Measurements from ENCODE around the gene ETV6.
"Not testable (repeated sequence)": the region's sequence is repeated elsewhere in the genome, so short reads cannot be mapped to it uniquely, and the experiment has no call there.

The ETV6 gene

DNA sequence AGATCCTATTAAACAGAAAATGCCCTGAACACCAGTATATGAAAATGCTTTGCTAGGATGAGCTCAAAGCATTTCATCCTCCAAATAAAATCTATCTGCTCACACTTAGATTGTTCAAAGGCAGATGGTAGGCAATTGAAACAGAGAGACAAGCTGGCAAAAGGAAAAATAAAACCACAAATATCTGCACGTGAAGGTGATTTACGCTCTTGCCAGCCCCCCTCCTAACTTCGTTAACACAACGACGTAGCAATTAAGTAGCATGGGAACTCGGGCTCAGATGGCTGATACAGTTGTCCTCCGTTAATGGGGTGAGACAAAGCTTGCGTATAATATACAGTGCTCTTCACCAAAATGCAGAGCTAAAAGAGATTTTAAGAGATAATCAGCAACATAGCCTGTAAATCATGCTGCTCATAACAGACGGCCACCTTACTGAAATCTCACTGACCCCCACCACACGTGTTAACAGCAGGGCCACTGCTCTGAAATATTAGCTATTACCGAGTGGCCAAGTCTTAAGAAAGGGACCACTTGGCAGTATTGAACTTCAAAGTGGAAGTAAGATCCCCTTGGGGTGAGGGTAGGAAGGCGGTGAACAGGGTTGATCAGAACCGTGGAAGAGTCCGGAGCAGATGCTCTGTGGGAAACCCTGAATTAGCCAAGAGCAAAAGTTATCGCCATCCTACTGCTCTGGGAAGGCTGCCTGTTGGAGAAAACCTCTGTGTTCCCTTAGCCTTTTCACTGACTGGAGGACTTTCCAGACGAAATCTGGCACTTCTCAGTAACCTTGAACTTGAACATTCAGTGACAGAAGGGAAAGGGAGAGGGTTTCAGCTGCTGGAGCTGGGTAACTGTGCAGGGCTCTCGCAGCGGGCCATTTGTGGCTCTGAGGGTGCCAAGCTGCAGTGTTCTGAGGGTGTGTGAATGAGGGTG is 23.1 kb downstream of the ETV6 start:
- peak; percentile 53 for DNase-seq

DNA sequence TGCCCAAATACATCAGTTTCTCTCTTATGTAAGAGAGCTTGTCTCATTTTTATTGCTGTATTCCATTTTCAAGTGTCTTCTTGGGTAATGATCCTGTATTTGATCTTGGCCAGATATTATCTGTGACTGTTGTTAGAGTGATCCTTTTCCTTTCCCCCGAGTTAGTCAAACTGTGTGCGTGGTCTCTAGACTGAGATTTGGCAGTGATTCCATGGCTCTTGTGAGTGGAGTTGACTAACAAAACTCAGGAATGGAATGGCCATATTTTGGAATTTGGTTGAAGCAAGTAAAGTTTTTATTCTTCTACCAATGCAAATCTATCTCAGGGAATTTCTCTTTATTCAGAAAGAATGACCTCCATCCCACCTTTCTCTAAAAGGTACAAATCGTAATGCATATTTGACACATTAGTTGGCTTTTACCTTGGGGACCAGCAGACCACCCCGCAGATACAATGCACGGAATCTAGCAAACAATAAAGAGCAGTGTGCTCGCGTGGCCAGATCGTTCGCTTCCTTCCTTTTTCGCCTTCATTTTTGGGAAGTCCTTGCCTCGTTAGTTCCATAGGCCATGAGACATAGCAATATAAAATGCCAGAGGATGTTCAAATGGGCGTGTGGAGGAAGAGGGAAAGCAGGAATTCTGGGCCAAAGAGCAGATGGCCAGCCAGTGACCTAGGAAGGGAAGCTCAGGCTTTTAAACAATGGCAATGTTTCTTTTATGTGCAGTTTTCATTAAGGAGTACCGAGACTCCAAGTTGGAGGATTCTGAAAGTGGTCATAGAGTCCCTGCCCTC is 24.4 kb downstream of the ETV6 start:
- DNase-seq: no peak

DNA sequence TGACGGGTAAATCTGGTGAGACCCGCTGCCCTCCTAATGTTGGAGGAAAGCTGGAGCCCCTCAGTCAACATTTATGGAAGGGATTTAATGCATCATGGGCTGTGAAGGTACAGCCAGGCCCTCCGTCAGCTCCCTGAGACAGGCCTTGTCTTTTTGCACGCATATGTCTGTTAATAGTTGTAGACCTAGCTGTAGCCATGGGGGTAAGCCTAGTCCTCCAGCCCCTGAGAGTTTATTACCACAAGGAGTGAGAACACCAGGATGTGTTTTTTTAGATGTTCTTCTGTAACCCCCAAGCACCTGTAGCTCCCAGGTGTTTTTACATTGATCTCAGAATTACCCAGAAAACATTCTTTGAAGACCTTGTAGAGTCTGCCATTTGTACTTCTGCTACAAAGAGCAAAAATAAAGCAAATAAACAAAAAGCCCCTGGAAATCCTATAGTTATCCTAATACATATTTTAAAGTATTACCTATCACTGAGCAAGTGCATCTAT is 25.5 kb downstream of the ETV6 start:
- DNase-seq: no peak

DNA sequence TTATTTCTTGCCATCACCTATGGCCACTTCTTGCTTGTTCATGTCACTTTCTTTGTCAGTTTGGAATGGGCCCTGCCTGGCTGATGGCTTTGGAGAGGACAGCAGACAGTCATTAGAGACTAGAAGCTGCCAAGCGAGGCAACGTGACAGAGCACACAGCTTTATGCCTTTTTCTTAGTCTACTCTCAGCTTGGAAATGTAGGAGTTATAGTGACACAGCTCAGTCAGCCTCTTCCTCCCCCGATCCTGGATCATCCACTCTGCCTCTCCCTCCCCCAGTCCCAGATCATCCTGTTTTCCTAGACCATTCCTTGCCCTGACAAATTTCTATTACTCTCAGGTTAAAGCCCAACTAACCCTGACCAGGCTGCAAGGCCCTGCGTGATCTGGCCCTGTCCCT is 26.6 kb downstream of the ETV6 start:
- no peak for DNase-seq

DNA sequence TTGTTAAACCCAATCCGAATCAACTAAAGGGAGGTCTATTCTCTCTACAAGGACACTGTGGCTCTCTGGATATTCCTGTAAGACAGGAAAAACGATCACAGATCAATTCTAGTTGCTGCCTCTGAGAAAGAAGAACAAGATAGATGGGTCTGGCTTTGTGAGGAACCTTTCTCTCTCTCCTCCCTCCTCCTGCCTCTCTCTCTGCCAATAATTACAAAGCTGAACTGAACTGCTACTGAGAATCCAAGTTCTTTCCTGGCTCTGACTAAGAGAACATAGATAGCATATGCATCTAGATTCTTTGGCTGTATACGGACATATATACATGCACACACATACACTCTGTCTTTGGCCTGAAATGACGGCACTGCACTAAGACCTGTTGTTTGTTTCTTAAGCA is 27.6 kb downstream of the ETV6 start:
- no peak for DNase-seq

DNA sequence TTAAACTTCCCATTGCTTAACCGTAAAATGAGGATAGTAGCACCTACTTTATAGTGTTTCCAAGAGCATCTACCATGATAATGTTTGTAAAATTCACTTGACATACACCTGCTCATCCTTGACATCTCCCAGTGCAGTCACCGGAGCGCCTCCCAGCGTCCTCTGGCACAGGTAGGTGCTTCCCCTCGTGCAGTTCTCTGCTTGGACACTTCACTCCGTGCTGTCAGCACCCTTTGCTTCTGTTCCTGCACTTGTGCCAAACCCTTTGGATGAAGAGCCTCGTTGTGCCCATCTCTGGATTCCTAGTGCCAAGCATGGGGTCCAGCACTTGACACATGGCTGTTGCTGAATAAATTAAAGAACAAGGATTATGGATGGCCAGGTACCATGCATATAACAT is 28.3 kb downstream of the ETV6 start:
- DNase-seq: no peak

DNA sequence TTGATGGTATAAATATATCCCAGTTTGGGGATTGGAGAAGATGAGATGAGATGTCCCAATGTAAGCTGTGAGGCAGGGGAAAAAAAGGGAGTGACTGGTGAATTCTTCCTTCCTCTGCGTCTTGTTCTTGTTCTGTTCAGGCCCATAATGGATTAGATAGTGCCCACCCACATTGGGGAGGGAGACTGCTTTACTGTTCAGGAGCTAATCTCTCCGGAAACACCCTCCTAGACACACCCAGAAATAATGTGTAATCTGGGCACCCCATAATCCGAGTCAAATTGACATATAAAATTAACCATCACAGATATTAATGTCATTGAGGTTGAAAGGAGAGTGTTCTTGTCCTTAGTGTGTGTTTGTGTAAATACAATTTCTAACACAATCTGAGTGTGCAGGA is 29.3 kb downstream of the ETV6 start:
- DNase-seq: no peak

DNA sequence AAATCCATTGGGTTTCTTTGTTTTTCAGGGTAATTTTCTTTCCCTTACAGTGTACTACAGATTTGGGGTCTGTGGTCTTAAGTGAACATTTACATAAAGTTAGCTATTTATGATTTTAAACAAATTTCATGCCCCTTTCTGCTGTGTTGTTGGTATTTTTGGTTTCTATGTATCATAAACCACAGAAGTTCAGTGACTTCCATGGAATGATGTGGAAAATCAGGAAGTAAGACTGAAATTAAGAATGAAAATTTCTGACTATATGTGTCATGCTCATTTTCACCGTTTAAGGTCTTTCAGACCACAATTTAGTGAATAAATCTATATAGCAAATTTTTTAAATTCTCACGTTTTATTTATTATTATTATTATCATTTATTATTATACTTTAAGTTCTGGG is 31.7 kb downstream of the ETV6 start:
- peak; percentile 30 for DNase-seq

DNA sequence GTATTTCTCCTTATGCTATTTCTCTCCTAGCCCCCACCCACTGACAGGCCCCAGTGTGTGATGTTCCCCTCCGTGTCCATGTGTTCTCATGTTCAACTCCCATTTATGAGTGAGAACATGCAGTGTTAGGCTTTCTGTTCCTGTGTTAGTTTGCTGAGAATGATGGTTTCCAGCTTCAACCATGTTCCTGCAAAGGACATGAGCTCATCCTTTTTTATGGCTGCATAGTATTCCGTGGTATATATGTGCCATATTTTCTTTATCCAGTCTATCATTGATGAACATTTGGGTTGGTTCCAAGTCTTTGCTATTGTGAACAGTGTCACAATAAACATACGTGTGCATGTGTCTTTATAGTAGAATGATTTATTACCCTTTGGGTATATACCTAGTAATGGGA is 32.2 kb downstream of the ETV6 start:
- not testable (repeated sequence) for DNase-seq

DNA sequence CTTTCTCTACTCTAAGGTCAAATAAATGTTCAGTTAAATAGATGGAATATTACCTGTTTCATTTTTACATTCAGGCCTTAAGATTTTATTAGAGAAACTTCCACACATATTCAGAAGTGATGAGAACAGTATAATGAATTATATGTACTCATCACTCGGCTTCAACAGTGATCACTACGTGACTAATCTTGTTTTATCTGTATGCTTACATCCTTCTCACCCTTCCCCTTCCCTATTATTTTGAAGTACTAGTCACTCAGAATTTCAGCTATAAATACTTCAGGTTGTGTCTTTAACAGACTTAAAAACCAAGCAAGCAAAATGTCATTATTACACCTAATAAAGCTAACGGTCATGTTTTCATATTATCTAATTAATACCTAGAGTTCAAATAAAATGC is 34.9 kb downstream of the ETV6 start:
- DNase-seq: peak; percentile 71

DNA sequence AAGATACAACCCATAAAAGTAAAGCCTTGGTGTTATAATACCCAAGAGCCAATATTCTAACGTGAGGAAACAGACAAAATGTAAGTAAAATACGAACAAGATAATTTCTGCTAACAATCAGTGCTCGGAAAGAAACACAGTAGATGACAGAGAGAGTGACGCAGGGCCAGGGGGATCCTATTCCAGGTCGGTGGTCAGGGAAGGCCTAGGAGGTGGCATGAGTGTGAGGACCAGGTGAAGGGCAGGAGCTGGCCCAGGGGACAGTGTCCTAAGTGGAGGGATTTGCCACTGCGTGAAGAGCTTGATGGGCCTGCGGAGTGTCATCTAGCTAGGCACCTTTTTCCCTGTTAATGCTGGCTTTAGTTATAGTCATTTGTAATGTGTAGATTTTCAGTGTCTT is 35.3 kb downstream of the ETV6 start:
- DNase-seq: no peak

DNA sequence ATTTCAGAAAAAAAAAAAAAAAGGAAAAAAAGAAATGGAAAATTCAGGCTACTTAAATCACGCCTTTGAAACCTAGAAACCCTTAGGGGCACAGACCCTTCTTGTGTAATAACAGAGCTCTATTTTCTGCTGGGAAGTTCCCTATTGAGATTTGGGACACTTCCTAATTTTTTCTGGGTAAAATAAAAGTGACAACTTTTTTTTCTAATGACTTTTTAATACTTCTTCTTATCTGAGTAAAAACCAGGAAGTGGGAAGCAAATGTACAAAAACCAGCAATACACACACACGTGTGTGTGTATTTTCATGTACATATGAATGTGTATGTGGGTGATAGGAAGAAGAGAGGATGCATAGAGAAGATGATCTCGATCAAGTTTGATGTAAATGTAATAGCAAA is 35.8 kb downstream of the ETV6 start:
- peak; percentile 83 for DNase-seq

DNA sequence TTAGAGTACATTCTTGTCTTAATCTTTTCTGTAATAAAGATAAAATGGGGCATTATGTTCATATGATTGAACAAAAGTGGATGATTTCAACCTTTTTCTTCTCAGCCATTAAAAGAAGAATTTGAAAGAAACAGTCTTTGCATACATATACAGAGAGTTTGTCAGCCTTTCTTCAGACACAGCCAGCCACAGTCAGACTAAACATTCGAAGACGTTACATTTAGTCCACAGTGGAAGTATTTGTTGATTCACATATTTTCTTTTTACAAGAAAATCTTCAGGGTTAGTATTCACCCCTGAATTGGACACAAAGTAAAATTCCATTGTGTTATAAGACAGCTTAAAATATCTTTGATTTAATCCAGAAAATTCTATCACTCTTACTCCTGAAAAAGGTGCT is 36.2 kb downstream of the ETV6 start:
- no peak for DNase-seq

DNA sequence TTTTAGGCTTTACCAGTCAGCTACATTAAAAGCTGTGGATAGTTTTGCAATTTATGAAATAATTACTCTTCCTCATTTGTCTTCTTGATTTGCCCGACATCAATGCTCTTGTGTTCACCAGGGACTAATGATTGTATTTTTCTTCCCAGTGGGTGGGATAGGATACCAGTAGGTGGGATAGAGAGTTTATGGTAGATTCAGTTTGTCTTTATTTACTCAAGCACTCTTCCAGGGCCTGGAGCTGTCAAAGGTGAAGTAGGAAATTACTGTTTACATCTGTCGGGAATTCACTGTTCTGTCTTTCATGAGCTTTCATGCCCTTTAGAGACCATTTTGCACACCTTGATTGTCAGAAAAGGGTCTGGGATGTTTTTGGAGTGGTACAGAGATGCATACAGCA is 36.6 kb downstream of the ETV6 start:
- peak; percentile 33 for DNase-seq

DNA sequence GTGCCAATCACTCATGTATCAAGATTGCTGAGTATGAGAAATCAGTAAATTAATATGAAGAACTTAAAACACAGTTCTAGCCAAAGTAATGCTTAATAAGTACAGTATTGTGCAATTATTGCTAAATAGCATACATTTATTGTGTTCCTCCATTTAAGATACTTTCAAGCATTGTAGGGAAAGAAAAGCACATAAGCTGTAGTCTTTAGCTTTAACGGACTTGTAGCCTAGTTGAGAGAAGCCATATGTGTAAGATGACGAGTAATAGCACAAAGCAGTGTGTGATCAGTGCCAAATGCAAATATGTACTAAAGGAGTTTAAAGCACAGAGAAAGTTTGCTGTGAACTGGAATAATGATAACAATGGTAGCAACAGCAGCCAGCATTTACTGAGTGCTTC is 38.1 kb downstream of the ETV6 start:
- peak; percentile 75 for DNase-seq

DNA sequence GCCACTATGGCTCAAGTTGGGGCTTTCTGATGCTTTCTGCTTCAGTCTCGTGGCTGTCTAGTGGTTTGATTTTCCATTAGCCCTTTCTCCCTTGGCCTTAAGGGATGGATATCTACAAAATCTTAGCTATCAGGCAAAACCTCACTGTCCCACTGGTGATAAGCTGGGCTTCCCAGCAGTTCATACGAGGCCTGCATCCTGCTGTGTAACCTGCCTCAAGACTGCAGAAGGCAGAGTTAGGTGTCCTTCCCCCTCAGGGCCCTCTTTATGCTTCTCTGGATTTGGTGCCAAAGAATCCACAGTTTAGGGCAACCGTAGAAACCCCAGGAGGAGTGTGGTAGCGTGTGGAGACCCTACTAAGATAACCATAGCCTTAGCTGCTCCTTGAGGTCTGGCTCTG is 38.9 kb downstream of the ETV6 start:
- DNase-seq: no peak

DNA sequence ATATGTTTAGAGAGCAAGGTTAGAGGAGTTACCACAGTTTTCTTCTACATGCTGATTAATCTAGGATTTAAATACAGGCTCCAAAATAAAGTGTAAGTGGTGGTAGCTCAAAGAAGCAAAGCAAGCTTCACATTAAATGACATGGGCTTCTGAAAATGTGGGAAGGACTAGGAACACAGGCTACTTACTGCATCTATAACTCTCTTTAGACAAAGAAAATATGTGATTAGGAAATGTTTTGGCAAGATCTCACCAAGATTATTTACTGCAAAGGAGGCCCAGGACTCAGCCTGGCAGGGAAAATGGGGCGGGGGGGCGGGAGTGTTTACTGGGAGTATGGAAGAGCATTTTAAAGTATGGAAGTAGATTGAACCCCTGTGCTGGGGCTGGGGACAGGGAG is 39.4 kb downstream of the ETV6 start:
- no peak for DNase-seq

DNA sequence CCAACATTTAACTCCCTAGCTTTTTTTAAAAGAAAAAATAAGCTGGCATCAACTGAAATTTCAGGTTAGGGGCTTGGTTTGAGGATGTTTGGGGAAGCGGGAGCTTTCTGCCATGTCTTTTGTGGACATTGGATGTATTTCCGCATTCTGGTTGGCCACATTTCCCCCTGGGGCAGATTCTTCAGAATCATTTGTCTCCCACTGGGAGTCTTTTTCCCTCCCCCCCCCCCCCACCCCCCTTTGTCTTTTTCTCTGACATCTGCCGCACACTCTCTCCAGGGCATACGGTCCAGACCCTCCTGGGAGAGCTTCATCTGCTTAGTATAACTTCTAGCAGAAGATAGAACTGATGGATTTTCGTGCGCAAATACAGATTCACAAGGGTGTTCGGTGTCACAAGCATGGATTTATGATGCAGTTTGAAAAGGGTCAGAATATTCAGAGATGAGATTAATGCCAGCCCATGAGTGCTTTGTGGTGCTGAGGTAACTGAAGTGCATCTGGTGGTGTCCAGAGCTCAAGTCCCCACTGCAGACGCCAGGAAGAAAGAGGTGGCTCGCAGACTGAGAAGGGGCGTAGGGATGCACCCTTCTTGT is 40.2 kb downstream of the ETV6 start:
- DNase-seq: no peak

DNA sequence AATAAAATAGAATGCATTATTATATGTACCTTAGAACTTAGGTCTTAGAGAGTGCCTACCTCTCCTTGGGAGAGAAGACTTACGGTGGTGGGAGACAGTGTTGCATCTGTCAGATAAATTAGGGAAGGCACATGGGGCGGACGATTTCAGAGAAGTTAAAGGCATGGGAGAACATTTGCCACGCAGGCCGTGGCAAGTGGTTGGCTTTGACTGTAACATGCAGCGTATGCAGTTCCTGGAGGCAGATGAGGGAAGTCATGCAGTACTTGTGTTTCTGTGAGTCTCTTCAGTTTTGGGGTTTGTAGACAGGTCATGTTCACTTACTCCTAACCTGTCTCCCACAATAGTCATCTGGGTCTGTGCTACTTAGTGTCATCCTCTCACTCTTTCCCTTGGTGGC is 43.6 kb downstream of the ETV6 start:
- DNase-seq: no peak

DNA sequence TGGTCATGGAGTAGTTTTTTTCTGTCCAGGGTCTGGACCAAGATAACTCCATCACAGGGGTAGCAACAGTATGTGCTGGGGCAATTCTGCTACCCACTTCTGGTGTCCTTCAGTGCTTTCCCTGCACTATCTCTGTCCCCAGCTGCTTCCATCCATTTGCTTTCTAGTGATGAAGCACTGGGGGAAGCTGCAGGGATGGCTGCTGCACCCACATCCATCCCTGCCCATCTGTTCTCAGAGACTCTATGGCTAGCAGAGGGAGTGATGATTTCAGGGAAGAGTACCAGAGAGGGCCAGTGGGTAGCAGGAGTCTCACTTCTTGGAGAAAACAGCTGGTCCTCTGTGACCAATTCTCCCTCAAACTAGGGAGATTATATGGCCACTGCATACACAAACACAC is 44.1 kb downstream of the ETV6 start:
- no peak for DNase-seq

DNA sequence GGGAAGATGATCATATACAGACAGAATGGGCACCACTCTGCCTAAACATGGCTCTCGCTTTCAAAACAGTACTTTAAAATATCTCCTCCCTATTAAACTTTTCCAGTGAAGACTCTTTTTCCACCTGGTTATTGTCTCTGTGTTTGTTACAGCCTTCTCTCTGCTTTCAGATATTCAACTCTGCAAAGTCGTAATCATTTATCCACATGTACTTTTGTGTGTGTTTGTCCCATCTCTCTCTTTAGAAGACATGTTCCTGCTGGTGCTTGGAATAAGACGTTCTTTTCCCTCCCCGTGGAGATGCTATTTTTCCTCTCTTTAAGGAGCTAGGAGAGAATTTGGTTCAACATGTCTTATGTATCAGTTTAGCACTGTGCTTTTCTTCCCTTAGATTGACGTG is 45.1 kb downstream of the ETV6 start:
- DNase-seq: no peak

DNA sequence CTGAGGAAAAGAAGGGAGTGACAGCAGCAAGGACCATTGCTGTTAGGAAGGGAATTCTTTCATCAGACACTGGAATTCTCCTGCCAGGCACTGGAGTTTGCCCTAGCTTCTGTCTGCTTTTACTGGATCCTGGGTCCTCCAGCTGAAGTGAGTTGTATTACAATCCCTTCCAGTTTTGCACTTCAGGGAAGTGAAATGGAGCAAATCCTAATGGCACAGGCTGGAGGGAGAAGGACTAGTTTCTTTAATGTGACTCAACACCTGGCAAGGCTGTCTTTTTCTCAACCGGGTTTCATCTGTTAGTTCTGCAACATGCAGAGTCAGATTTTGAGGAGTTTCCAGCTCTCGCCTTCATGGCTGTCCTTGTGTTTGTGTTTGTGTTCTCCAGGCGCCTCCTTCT is 45.8 kb downstream of the ETV6 start:
- no peak for DNase-seq

DNA sequence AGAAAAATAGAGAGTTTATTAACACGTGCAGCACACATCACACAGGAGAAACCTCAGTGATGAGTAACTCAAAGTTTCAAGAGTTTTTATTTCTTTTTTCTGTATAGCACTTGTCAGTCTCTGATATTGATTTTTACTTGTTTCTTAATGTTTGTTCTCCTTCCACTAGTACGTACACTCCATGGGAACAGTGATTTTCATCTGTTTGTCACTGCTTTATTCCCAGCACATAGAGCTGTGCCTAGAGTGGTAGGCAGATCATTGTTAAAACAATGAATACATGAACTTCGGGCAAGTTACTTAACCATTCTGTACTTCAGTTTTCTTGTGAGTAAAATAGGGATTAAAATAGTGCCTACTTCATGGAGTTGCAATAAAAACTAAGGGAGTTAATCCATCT is 46.6 kb downstream of the ETV6 start:
- no peak for DNase-seq

DNA sequence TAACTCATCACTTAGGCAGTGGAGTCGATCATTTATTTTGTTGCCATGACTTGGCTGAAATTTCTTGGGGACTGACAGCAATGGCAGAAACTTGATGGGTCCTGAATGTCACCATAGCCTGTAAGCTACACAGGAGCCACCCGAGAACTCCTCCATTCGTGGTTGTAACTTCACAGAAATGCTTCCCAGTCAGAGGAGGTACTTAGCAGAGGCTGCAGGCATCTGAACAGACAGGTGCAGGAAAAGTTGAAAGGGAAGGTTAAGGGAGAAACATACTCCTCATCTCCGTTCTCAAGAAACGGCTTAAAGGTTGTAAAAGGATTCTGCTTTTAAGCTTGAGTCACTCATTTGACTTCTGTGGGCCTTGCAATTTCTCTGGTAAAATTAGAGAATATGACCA is 47.7 kb downstream of the ETV6 start:
- no peak for DNase-seq

All from inflammatory macrophage treated with lipopolysaccharide for 4 hours (primary cell).